Left renal cortex interstitium (tissue), 4 donors: ENCODE measurements around the gene PYM1. TPM values are rescaled to one million over a fixed set of nuclear protein-coding genes. Genes with fewer than 3 reads are reported as not detected.
"Not testable (repeated sequence)": the region's sequence is repeated elsewhere in the genome, so short reads cannot be mapped to it uniquely, and the experiment has no call there.

Experiments used
- DNase-seq, 4 donors: peaks; one replicate each; pipeline ENCODE4 v3.0.0-alpha.2; 2013; ENCODE audit warnings: low read depth in 4 of 4, low spot score in 2 of 4, missing footprints in 1 of 4
- polyA plus RNA-seq, 4 donors: library from polyadenylated mRNA; unstranded; fragments of 120-200 nt; gene quantifications; one replicate each; pipeline ENCODE4 v1.2.1, GENCODE V29; 2013; ENCODE audit not compliant: insufficient read length in 4 of 4

Gene PYM1
- polyA plus RNA-seq, 4 donors, result 34.9 to 41.9 (median 36.4) TPM

DNA sequence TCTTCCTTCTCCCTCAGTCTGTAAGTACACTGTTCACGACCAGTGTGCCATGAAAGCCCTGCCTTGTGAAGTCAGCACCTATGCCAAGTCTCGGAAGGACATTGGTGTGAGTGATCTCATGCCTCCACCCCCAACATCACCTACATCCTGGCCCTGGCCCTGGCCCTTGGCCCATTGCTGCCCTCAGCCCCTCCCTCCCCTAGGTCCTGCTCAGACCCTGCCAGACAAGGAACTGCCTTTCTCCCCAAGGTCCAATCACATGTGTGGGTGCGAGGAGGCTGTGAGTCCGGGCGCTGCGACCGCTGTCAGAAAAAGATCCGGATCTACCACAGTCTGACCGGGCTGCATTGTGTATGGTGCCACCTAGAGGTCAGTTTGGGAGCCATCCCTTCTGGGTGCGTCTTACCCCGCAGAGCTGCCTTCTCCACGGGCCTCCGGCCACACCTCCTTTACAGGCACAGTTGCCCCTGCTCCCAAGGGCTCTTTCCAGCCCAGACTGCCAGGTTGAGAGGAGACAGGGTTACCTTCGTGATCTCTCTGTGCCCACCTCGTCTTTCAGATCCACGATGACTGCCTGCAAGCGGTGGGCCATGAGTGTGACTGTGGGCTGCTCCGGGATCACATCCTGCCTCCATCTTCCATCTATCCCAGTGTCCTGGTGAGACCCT is 12.5 kb upstream of the PYM1 start:
- DNase-seq, result peak in 2 of 4 donors; percentile 27 to 76

DNA sequence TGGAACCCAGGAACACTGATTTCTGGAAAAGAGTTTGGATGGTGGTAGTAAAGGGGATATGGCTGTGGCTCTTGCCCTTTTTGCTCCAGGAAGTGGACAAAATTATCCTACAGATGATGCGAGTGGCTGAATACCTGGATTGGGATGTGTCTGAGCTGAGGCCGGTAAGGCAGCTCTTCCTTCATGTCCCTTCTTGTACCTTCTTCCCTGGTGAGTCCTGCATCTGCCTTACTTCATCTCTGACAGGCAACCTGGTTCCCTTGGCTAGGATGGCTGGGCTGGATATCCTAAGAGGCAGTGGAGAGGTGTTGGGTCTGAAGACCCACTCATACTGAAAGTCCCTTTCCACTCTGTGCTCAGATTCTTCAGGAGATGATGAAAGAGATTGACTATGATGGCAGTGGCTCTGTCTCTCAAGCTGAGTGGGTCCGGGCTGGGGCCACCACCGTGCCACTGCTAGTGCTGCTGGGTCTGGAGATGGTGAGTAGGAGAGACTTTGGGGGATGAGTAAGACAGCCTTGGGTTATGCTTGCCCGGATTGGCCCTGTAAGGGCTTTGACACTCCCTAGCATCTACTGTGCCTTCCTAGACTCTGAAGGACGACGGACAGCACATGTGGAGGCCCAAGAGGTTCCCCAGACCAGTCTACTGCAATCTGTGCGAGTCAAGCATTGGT is 11.3 kb upstream of the PYM1 start:
- no peak for DNase-seq

DNA sequence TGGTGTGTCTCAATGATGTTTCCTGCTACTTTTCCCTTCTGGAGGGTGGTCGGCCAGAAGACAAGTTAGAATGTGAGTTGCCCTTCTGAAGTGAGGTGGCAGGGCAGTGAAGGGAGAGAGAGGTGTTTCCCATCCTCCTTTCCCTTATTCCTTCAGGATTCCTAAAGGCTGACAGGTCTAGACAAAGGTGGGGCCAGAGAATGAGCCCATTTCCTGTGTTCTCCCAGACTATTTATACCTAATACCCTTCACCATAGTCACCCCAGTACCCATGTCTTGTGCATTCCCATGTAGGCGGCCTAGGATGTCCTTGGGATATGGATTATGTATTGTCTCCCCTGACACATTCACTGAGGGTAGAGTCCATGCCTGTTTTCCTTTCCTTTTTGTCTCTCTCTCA is 10.3 kb upstream of the PYM1 start:
- DNase-seq, result no peak

DNA sequence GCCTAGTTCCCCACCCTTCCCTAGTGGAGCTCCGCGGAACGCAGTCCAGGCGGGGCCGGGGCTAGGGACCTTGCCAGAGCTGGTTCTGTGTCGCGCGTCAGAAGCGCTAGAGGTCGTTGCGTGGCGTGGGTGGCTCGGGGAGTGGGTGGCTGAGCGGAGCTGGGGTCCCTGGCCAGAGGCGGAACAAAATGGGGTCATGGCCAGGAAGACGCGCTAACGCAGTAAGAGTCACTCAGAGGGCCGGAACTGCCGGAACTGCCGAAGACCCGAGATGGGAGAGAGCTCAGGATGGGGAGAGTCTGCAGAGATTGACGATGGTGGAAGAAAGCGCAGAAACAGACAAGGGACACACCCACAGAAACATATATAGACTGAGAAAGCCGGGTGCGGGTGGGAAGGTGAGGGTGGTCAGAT is 8.1 kb upstream of the PYM1 start:
- DNase-seq, result no peak

DNA sequence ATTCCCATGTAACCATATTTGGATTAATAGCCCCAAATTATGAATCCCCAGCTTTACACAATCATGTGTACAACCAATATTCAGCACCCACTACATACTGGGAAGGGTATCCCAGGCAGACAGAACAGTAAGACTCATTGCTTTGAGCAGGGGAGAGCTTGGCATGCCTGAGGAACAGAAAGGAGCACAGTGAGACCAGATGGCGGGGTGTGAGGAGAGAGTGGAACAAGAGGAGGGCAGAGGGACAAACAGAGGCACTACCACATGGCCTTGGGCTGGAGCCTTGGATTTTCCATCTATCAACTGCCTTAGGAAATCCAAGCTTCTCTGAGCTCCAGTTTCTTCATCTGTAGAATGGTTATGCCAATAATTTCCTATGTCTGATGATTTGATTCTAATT is 7.1 kb upstream of the PYM1 start:
- DNase-seq, result no peak

DNA sequence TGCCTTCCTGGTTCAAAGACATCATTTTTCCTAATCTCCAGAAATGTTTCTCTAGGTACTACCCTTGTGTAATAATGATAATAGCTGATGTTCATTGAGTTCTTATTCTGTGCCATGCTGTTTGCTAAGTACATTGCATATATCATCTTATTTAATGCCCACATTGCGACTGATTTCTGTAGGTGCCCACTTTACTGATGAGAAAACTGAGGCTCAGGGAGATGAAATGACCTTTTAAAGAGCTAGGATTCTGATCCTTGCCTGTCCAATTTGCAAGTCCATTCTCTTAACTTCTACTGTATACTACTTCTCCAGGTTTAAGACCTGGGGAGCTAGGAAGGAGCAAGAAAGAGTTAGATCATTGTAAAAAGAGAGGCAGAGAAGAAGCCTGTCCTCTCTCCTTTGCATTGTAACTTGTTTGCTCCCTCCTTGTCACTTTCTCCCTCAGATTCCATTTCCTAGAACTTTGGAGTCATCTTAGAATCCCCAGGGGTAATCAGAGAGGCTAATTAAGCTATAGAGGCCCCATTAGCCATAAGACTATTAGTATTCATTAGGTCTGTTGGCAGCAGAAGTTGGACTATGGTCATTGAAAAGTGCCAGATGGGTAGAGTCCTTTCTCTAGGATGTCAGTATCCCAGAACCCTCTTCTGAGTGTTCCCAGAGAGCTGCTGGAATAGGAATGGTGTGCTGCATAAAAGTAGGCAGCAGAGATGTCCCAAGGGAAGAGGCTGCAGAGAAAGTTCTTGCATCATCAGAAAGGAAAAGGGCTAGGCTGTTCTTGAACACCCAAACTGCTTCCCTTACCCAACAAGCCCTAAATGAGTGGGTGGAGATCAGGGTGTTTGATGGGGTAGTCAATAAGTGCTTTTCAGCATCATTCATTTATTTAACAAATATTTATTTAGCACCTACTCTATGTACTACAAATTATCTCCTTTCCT is 6.4 kb upstream of the PYM1 start:
- no peak for DNase-seq

DNA sequence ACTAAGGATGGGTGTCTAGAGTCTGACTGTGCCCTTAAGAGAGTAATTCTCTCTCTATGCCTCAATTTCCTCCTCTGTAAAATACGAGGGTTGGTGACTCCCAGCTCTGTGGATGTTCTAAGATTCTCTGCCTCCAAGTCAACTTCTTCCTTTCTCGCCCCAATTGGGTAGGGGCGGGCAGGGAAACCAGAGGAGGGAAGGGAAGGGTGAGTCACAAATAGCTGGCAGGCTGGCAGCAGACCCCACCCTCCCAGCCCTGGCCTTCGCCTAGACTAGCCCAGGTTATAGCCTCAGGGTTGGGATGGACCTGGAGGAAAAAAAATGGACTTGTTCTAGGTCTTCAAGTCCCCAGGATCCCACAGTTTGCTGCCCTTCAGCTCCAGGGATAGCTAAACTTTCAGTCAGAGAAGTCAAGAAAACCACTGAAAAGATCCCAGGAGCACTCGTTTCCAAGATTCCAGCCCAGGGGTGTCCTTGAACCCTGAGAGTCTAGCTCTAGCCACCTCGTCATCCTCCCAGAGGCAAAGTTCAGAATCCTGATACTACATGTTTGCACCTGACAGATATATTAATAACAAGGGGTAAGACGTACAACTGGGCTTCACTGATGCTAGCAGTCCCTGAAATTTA is 5.6 kb upstream of the PYM1 start:
- DNase-seq, result no peak

DNA sequence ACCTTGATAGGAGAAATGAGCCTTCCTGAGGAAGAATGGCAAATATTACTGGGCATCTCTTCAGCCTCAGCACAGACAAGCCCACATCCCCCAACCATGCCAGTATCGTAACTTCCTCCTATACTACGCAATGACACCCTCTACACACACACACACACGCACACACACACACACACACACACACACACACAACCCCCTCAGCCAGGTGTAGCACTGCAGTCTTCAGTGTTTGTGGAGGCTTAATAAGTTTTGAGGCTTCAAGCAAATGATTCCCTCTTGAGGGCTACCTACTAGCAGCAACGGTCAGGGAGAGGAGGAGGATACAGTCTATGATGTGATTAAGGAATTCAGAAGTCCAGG is 4.8 kb upstream of the PYM1 start:
- DNase-seq, result no peak

DNA sequence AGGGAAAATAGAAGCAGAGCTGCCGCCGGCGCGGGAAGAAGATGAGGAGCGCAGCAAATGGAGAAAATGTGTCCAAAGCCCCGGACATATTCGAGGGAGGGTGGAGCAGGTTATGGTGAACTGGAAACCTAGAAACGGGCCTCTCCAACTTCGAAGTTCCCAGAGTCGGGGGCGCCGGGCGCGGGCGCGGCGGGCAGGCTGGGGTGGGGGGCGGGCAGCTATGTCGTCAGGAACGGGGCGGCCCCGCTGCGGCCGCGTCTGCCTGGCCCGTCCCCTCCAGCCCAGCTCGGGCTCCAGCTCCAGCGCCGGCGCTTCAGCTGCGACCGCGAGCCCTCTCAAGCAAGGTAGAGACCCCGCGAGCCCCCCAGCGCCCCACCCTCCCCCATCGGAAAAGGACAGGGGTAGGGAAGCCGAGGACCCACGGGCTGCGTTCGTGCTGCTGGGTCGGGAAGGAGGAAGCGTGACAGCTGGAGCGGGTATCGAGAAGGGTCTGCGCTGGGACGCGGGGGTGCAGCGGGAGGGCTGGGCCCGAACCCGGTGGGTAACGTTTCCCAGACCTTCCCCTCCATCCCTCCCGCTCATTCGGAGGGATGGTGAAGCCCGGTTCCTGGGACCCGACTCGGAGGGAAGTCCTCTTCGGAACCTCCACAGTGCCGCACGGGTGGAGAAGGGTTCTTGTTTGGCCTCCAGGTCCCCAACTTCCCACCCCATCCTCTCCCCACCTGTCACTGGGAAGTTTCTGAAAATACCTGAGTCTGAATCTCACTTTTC is 4.3 kb upstream of the PYM1 start:
- peak in 1 of 4 donors; percentile 21 for DNase-seq

DNA sequence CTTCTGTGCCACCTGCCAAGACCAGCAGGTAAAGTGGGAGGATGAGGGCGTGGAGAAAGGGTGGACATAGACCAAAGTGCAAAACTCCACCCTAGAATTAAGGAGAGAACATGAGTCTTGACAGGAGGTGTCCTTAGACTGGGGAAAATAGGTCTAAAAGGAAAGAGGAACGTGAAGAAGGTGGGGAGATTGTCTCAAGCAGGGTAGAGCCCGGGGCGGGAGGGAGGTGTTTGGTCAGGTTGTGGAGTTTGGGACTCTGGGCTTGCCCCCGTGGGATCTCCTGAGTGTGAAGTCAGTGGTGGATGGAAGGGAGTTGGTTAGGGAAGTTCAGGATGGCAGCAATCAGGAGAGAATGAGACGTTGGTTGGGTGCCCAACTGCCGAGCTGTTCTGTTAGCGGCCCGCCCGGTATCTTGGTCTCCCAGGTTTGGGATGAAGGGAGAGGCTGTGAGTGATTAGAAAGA is 3.7 kb upstream of the PYM1 start:
- DNase-seq, result peak in 1 of 4 donors; percentile 4

DNA sequence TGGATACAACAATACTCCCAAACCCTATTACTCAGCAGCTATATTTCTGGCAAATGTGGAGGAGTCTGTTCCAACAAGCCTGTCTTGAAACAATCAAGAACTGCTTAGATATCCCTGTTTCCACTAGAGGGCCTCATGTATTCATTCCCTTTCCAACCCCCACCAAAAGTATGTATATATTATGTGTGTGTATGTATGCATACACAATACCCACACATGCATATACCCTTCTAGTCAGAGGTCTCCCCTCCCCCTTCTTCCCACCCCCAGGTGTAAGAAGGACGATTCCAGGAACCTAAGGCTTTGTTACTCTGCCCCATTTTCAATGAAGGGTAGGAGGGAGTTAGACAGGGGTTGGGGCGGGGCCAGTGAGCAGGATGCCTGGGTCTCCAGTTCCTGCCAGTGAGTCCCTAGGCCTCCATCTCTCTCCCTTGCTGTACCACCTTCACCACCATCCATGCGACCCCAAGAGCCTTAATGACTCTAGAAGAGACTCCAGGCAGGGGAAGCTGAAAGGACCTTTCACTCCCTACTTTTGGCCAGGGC is 3.1 kb upstream of the PYM1 start, which contains the start of gene DGKA:
Gene DGKA, plus strand, starts transcription at position 392 of the 546 bp plus-strand sequence. CDS start 5,342 bp downstream, outside the sequence.
- DNase-seq, result peak in 1 of 4 donors; percentile 17

DNA sequence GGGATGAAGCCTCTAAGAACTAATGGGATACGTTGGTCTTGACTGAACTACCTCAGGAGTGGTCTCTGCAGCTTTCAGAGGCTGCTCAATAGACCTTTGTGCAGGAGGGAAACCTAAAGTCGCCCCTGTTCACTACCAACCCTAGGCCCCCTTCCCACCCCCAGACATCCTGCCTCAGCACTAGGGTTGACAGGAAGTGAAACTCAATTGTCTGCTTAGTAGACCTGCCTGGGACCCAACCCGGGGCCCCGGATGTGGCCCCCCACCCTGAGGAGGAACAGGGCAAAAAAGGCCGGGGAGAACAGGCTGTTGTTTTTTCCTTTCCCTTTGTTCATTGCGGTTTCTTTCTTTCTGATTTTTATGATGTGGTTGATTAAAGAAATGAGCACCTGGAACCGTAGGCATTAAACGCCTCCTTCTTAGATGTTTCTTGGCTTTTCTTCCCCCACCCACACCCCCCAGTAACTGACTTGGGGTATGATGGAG is 1.7 kb upstream of the PYM1 start:
- no peak for DNase-seq

DNA sequence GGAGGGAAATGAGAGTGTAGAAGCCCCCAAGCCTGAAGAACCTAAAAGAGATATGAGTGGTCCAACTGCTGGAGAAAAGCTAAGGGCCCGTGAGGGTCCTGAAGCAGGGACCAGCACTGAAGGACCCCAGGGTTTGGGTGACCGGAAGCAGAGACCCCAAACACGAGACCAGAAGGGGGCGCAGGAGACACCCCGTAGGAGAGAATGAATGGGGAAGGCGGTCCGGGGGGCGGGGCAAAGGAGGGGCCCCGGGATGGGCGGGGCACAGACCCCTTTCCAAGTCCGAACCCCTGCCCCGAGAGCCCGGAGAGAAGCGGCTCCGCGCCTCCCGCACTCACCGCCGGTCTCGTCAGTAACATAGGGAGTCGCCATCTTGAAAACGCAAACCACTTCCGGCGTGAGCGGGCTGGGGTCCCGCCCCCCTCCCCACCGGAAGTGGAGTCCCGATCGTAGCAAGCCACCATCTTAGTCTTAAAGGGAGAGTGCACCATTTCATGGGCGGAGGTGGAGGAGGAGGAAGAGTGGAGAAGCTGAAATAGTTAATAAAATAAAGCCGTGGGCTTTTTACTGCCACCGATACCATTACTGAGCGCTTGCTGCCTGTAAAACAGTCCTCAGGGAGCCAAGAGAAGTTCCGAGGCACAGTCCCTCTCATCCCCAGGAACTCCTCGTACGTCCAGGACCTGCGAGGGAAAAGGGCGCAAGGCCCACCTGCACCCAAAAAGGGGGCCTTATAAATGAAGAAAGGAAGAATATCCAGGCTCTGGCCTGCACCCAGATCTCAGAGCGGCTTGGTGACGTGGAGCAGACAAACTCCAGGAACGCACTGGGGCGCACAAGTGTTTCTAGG is 731 bp downstream of the PYM1 start:
- peak; percentile 83 to 90 (median 88) for DNase-seq

DNA sequence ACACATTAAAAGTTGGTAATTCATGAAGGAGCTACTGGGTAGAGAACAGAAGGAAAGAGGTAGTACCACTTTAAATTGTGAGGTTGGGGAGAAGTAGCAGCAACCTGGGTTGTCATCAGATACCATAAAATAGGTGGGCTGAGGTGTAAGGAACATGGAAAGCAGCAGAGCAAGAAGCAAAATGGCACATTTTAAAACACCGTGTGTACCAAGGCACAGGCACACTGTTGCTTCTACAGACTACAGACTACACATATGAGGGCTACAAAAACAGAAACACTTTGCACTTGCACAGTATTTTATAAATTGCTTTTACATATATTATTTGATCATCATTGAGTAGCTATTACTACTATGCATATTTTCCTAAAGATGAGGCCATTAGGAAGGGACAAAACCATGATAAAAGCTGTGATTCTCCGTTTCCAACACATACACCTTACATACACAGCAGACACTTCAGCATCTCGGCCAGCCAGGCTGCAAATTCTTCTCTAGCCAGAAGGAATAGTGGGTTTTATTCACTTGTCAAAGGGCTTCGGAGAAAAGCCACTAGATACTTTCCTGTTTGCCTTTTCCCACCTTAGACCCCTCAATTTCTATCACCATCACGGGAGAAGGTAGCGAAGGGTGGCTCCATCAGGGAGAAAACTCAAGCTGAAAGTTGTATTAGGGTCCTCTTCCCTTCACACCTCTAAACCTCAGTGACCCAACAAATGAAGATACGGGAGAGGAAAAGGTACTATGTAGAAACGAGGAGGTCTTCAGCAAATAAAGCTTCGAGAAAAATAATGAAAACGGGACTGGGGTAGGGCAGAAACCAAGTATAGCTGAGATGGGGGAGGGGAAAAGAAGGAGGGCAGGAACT is 1.6 kb downstream of the PYM1 start:
- DNase-seq, result peak in 1 of 4 donors; percentile 36

DNA sequence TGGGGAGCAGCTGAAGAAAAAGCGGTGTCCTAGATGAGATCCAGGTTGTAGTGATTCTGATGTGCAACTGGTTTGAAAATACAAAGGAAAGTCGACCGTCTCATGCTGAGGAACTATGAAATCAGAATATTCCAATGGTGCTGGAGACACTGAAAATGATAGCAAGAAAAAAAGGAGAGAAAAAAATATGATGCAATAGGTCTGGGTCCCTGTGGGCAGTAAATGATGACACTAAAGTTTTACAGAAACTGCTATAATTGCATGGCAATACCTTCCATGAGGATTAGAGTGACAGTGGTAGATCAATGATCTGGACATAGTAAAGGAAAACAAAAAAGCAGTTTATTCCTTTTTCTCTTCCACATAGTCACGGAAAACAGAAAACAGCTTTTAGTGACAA is 2.3 kb downstream of the PYM1 start:
- DNase-seq, result no peak

DNA sequence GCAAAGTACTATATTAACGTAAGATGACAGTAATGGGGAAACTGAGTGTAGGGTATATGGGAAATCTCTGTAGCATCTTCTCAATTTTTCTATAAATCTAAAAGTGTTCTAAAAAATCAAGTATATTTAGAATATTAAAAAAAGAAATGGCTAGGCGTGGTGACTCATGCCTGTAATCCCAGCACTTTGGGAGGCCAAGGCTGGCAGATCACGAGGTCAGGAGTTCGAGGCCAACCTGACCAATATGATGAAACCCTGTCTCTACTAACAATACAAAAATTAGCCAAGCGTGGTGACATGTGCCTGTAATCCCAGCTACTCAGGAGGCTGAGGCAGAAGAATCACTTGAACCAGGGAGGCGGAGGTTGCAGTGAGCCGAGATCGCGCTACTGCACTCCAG is 4.0 kb downstream of the PYM1 start:
- DNase-seq, result not testable (repeated sequence)

DNA sequence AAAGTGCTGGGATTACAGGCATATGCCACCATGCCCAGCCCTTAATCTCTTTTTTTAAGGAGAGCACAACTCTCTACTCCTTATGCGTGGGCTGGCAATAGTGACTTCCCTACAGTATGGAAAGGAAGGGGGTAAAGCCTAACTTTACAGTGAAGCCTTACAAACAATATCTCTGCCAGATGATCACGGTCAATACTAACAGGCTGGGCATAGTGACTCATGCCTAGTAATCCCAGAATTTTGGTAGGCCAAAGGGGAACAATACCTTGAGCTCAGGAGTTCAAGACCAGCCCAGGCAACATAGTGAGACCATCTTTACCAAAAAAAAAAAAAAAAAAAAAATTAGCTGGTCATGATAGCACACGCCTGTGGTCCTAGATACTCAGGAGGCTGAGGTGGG is 5.6 kb downstream of the PYM1 start:
- no peak for DNase-seq

DNA sequence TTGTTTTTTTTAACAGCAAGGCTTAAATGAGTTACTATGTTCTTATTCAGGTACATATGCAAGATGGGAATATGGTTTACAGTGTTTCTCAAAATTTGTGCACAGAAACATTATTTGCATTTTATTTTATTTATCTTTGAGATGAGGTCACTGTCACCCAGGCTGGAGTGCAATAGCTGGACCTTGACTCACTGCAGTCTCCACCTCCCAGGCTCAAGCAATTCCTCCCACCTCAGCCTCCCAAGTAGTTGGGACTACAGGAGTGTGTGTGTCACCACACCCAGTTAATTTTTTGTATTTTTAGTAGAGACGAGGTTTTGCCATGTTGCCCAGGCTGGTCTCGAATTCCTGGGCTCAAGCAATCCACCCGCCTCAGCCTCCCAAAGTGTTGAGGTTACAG is 8.7 kb downstream of the PYM1 start:
- not testable (repeated sequence) for DNase-seq
